Measurements from ENCODE around the gene SPATA2L. TPM values are rescaled to one million over a fixed set of nuclear protein-coding genes. Genes with fewer than 3 reads are reported as not detected.

The SPATA2L gene
- total RNA-seq, 1 donor from 2014 or later, result 7.0 TPM

DNA sequence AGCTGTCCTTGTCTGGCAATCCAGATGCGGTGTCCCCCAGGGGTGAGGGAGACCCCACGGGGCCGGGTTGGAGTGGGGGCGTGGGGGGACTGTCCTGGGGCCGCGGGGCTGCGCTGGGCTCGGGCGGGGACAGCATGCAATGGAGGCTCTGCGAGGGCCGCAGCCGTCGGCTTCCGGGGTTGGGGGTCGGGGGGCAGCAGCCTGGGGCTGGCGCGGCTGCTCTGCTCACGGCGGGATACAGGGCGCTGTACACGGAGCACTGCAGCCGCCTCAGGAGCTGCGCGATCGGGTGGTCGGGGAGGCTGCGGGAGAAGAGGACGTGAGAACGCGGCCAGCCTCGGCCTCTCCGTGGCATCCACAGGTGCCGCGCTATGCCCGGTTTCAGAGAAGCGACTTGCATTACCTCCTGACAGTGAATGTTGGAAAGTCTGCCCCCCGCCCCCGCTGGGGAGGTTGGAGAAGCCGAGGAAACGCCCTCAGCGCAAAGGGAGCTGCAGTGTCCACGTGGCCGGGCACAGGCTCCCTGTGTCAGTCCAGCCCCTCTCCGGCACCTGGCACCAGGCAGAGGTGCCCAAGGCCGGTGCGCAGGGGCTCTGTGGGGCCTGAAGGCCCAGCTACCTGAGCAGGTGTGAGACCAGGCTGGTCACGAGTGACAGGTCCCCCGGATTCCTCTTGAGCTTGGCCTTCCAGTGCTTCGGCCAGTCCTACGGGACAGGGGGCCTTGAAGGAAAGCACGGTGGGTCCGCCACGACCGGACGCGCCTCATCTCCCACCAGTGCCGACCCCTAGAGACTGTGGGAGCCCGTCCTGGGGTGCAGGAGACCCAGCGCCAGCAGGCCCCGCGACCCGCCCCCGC, 9.4 kb upstream of the SPATA2L start:
- H3K4me3 Mint-ChIP-seq, result no peak overlapping the region
- H3K27me3 Mint-ChIP-seq, result no peaks in the 10 kb centered on the region
- no peaks in the 10 kb centered on the region for H3K9me3 Mint-ChIP-seq
- intact Hi-C loops (cut with micrococcal nuclease), result loop anchor here (1.0 kb wide), 2 partner anchors 9 to 10 kb away; partner anchors contain the start of gene ZNF276
- DNase-seq (no peak), ATAC-seq (ENCODE audit: low read depth) (no peak)
- H3K36me3 Mint-ChIP-seq (ENCODE audit: low read depth), result peaks cover 2% of the 10 kb centered on the region
- H3K27ac Mint-ChIP-seq, result no peak overlapping the region
- H3K4me1 Mint-ChIP-seq, result peaks cover 6% of the 10 kb centered on the region
- TF ChIP-seq, protein P1, sequence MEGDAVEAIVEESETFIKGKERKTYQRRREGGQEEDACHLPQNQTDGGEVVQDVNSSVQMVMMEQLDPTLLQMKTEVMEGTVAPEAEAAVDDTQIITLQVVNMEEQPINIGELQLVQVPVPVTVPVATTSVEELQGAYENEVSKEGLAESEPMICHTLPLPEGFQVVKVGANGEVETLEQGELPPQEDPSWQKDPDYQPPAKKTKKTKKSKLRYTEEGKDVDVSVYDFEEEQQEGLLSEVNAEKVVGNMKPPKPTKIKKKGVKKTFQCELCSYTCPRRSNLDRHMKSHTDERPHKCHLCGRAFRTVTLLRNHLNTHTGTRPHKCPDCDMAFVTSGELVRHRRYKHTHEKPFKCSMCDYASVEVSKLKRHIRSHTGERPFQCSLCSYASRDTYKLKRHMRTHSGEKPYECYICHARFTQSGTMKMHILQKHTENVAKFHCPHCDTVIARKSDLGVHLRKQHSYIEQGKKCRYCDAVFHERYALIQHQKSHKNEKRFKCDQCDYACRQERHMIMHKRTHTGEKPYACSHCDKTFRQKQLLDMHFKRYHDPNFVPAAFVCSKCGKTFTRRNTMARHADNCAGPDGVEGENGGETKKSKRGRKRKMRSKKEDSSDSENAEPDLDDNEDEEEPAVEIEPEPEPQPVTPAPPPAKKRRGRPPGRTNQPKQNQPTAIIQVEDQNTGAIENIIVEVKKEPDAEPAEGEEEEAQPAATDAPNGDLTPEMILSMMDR (IDR thresholded peaks at IDR 0.05), result no peak
- POLR2A ChIA-PET, result interaction anchor here (0.6 to 2.2 kb wide), 4 partner anchors 9 to 917 kb away, joined by 3 to 5 read pairs (median 4); no protein-coding TSS in a partner anchor
- CTCF ChIA-PET, result no interaction called here

DNA sequence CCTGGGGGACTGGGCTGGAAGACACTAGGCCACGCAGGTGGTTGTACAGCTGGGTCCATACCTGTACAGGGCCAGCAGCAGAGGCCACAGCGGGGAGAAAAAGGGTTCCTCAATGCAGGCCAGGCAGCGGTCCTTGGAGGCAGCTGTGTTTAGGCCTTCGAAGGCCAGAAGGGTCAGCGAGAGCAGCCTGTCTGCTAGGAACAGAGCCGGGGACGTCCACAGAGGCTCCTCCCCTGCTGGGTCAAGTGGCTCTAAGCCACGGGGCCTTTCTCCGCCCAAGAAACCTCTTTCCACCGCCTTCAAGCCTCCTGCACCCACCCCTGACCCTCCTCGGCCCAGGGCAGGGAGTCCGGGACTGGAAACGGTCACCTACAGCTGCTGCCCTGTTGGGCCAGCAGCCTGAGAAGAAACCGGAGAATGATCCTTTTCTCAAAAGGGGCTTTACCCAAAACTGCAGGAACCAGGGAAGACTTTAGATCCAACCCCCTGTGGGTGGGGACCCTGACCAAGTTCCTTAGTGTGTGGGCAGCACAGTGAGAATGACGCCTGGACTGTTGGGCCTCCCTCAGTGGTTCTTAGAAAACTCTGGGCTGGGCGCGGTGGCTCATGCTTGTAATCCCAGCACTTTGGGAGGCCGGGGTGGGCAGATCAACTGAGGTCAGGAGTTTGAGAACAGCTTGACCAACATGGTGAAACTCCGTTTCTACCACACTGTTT, 8.4 kb upstream of the SPATA2L start:
- TF ChIP-seq, protein P1 (IDR thresholded peaks at IDR 0.05), result no peak
- Mint-ChIP-seq H3K9me3 (no peaks in the 10 kb centered on the region), H3K4me3 (no peak overlapping the region), H3K4me1 (peaks cover 8% of the 10 kb centered on the region), H3K27ac (no peak overlapping the region), H3K36me3 (ENCODE audit: low read depth) (peaks cover 2% of the 10 kb centered on the region), H3K27me3 (no peaks in the 10 kb centered on the region)
- intact Hi-C loops (cut with micrococcal nuclease), result no loop called here
- ChIA-PET POLR2A (interaction anchor here (1.2 to 2.2 kb wide), 2 partner anchors 10 kb away, joined by 4 to 5 read pairs; no protein-coding TSS in a partner anchor), CTCF (interaction anchor here (1.8 to 5.1 kb wide), 2 partner anchors 83 to 151 kb away, joined by 7 to 102 read pairs; no protein-coding TSS in a partner anchor)
- ATAC-seq (ENCODE audit: low read depth), result no peak
- no peak for DNase-seq

DNA sequence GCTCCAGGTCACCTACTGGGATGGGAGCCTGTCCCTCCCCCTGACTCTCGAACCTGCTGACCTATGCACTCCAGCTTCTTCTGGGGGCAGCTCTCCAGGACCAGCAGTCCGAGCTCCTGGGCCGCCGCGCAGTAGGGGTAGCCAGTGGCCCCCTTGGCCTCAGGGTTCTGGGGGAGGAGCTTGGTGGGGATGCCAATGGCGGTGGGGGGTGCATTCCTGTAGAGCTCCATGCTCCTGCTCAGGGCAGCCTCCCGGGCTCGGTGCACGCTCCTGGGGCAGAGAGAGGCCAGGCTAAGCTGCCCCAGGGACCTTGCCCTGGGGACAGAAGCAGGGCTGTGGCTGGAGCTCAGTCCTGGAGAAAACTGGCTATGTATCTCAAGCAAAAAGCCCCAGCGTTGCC, 7.7 kb upstream of the SPATA2L start:
- no peak for ATAC-seq (ENCODE audit: low read depth)
- ChIA-PET CTCF (interaction anchor here (1.8 to 5.1 kb wide), 2 partner anchors 83 to 152 kb away, joined by 7 to 102 read pairs; no protein-coding TSS in a partner anchor), POLR2A (interaction anchor here (0.8 to 2.2 kb wide), 2 partner anchors 9 to 164 kb away, joined by 3 to 5 read pairs; partner anchors contain the start of gene TCF25)
- Mint-ChIP-seq H3K4me1 (peaks cover 8% of the 10 kb centered on the region), H3K27ac (no peak overlapping the region), H3K4me3 (no peak overlapping the region), H3K9me3 (no peaks in the 10 kb centered on the region), H3K27me3 (no peaks in the 10 kb centered on the region), H3K36me3 (ENCODE audit: low read depth) (no peaks in the 10 kb centered on the region)
- intact Hi-C loops (cut with micrococcal nuclease), result no loop called here
- TF ChIP-seq, protein P1 (IDR thresholded peaks at IDR 0.05), result no peak
- DNase-seq, result no peak

DNA sequence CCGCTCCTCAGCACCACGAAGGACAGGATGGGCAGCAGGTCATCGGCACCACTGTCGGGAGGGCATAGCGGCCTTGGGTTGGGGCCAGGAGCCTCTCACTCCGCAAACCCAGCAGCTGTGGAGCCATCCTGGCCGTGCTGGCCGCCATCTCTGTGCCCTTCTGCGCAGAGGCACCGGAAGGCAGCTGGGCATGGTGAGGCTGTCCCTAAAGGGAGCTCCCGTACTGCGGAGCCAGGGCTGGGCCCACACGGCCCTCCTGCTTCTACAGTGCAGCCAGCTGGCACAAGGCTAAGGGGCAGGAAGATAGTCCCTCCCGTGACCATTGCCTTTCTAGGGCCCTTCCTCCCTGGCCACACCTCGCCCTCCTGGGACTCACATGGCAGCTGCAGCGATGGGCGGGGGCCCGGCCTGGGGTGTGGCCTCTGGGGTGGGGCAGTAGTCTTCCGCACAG, 7.0 kb upstream of the SPATA2L start:
- CTCF ChIA-PET, result interaction anchor here (1.8 to 5.1 kb wide), 2 partner anchors 84 to 152 kb away, joined by 7 to 102 read pairs; no protein-coding TSS in a partner anchor
- H3K4me3 Mint-ChIP-seq, result no peak overlapping the region
- H3K27me3 Mint-ChIP-seq, result no peaks in the 10 kb centered on the region
- TF ChIP-seq, protein P1 (IDR thresholded peaks at IDR 0.05), result no peak
- DNase-seq (no peak), ATAC-seq (ENCODE audit: low read depth) (no peak)
- POLR2A ChIA-PET, result interaction anchor here (0.8 kb wide), 1 partner anchor 165 kb away, joined by 3 read pairs; the partner anchor contains the start of gene TCF25
- H3K36me3 Mint-ChIP-seq (ENCODE audit: low read depth), result no peaks in the 10 kb centered on the region
- no peak overlapping the region for H3K27ac Mint-ChIP-seq
- intact Hi-C loops (cut with micrococcal nuclease), result no loop called here
- H3K9me3 Mint-ChIP-seq, result no peaks in the 10 kb centered on the region
- H3K4me1 Mint-ChIP-seq, result peaks cover 8% of the 10 kb centered on the region

All from activated B cell treated with CpG ODN at 0.5 μM for 24 hours (primary cell).